GM18502 (cell line): ENCODE data around the gene RPGRIP1L.

ENCODE experiments used
- ATAC-seq: cut with Tn5 transposase; IDR thresholded peaks from one replicate; pipeline ENCODE4 v1.9.1; 2021; ENCODE audit warnings: mild to moderate bottlenecking; ENCODE audit not compliant: unreplicated experiment, poor library complexity

The RPGRIP1L gene

DNA sequence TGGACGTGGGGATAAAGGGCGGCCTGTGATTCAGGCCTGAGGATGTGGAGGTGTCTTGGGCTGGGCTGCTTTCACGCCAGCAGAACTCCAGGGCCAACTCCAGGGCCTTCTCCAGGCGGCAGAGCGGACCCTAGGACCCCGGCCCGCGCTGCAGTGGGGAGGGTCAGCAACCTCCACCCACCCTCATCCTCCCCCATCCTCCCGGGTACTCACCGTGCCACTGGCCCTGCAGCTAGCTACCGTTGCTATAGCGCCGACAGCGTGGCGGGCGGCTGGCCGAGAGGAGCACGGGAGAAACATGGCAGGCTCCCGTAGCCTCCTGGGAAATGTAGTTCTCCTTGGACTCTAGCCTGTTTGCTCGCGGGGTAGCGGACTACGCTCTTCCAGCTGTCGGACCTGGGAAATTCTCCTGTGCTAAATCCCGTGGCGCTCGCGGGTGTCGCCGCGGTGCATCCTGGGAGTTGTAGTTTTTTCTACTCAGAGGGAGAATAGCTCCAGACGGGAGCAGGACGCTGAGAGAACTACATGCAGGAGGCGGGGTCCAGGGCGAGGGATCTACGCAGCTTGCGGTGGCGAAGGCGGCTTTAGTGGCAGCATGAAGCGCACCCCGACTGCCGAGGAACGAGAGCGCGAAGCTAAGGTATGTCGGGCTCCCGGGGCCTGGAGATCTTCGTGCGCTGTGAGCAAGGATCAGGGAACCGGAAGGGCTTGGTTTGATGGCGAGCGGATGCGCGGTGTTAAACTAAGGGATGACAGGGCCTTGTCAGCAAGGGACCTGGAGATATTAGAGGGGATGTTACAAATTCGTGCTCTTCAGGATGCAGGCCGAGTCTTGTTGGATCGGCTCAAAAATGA is at the start of gene RPGRIP1L, which contains the start of gene FTO:
Gene RPGRIP1L (minus strand): TSS at position 270 of the 855 bp plus-strand sequence. CDS start 3,136 bp downstream, outside the sequence.
Gene FTO (plus strand): TSS at position 567 of the 855 bp plus-strand sequence.
- ATAC-seq: peak; percentile 98

DNA sequence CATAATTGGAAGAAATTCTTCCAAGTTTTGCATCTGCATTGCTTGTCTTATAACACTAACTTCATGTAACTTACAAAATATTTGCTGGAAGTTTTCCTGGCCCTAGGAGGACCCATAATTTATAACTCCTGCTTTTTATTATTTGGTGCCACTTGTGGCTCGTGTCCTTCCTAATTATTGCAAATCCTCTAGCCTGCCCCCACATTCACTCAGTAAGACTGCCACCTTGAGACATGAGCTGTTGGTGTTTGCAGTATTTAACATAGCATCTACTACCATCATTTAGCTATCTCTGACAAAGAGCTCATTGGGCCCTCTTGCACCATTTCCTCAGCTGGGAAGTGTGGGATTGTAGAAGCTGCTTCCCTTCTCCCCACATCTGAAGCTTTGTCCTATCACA is 49.8 kb upstream of the RPGRIP1L start:
- no peak for ATAC-seq

DNA sequence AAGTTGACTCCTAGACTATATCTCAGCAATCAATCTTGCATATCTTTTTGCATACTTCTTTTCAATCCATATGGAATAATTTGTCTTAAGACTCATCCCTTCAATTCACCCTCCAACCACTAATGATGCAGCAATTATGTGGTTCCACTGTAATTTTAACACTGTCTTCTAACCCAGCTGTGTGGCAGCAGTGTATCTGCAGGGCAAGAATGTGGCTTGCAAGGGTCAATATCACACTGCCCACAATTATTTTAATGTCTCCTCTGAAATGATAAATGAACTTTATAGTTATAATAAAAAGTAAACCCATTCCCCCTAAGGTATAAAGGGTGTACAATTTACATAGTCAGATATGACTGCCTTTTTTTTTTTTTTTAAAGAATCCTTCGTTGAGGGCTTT is 48.9 kb upstream of the RPGRIP1L start:
- no peak for ATAC-seq

DNA sequence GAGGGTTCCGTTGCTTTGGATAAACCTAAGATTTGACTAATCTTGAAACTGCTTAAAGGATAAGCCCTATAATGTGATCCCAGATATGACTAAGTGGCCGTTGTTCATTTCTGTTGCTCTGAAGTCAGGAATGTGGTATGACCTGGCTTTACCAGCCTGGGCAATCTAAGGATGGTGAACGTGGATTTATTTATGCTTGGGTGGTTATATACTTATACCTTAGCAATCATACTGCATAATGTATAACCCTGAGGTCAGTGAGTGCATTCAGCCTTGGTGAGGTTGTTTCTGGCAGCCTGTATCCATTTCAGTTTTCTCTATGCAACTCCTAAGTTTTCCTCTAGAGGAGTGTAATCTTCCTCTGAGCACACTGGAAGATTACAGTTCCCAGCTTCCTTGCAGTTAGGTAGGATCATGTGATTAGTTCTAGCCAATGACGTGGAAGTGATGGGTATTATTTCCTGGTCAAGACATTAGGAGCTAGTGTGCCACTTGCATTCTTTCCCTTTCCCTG is 42.2 kb upstream of the RPGRIP1L start:
- no peak for ATAC-seq

DNA sequence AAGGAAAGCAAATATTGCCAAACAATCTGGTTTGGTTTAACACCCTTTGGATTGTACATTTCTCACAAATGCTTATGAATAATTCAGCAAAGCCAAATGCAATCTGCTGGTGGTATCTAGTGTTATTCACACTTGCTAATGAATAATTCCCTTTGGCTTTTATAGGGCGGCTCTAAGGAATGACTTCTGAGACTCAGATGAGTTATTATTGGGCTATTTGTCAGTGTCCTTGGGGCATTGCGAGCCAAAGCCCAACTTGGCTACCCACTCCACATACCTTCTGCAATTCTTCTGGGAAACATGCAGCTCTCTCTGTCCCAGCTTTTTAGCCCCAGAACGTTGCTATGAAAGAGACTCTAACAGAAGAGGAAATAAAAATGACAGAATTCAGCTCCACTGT is 41.4 kb upstream of the RPGRIP1L start:
- no peak for ATAC-seq

DNA sequence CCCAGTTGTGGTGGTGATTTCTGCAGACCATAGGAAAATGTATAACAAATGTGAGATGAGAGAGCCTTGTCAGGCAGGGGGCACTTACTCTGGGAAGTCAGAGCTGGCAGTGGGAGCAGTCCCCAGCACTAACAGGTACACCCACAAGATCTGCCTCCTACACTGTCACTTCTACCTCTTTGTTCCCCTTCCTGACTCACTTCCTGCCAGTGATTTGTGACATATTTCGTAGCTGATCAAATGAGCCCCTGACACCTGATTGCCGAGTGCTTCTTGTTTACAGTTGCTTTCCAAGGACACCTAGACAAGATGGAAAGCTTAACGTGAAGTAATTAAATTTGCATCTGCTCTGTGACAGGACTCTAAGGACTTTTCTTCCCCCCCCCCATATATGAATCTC is 40.8 kb upstream of the RPGRIP1L start:
- no peak for ATAC-seq

DNA sequence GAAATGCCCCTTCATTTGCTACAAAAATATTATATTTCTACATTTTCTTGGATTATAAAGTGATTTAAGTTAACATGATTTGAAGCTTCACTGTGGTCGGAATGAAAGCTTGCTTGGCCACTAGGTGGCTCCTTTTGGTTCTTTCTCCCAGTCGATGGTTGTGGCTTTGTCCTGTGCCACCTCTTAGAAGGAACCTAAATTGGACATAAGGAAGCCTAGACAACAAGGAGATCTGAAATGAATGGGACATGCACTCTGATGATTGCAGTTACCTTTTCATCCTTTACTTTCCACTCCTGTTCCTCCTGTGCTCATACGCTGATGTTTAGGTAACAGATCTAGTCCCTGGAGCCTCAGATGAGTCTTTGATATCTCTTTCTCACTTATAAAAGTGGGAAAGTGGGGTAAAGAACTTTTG is 39.5 kb upstream of the RPGRIP1L start:
- ATAC-seq: peak; percentile 66

DNA sequence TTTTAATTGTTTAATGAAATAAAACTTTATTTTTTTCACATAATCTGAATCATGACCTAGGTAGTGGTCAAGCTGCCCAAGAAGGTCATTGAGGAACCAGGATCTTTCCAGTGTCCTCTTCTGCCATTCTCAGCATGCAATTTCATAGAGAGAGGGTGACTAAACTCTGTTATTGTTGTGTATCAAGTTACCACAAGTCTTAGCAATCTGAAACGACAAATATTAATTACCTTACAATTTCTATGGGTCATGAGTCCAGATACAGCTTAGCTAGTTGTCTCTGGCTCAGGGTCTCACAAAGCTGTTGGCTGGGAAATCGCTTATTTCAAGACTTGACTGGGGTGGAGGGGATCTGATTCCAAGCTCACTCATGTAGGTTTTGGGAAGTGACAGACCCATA is 37.9 kb upstream of the RPGRIP1L start:
- no peak for ATAC-seq

DNA sequence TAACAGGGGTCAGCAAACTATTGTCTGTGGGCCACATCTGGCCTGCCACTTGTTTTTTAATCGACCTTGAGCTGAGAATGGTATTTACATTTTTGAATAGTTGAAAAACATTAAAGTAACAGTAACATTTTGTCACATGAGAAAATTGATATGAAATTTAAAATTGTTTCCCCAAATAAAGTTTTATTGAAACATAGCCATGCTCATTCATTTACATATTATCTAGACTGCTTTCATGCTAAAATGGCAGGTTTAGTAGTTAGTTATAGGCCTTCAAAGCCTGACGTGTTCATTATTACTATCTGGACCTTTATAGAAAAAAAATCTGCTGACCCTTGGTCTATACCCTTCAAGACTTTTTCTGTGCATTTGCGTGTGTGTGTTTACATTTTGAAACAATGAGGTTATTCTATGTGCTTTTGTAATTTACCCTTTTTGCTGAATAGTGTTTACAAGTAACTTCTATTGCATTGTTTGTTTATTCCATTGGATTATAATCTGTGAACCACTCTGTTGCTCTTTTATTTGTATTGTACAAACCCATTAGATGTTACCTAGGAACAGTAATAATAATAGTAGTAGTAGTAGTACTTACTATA is 37.4 kb upstream of the RPGRIP1L start:
- no peak for ATAC-seq

DNA sequence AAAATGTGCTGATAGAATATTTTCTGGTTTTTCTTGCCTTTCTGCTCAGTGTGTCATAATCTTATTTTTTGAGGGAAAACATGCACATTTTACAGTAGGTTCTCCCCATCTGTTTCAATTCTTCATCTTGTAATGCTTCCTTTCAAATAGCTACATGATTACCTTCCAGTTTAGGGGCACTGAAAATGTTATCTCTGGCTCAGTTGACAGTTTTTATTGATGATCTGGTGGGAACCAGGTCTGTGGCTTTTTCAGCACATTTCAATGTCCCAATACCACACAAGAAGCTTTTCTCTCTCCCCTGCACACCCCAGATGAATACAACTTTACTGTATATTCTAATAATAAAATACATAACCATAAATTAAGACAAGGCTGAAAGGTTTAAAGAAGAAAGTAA is 36.8 kb upstream of the RPGRIP1L start:
- no peak for ATAC-seq

DNA sequence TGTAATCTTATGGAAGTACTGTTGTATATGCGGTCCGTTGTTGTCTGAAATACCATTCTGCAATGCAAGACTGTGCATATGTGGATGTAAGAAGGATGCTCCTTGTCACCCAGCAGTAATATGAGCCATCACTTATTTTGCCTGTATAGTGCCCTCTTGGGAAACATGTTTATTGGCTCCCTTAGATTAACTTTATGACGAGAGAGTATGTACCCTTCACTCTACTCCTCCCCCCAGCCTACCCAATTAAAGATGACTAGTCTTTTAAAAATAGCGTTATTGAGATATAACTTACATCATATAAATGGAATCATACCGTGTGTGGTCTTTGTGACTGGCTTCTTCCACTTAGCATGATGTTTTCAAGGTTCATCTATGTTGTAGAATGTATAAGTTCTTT is 33.9 kb upstream of the RPGRIP1L start:
- no peak for ATAC-seq

DNA sequence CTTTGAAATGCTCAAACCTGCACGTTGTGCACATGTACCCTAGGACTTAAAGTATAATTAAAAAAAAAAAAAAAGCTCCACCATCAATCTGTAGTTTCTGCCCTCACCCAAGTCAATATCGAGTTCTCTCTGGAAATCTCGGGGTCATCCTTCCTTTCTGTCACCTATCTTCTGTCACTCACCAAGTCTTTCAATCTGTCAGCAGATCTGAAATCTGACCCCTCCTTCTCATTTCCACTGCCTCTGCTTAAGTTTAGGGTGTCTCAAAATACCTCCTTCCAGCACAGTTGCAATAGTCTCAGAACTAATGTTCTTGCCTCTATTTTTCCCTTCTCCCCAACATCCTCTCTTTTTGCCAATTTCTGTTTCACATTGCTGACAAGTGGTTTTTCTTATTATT is 32.6 kb upstream of the RPGRIP1L start:
- no peak for ATAC-seq

DNA sequence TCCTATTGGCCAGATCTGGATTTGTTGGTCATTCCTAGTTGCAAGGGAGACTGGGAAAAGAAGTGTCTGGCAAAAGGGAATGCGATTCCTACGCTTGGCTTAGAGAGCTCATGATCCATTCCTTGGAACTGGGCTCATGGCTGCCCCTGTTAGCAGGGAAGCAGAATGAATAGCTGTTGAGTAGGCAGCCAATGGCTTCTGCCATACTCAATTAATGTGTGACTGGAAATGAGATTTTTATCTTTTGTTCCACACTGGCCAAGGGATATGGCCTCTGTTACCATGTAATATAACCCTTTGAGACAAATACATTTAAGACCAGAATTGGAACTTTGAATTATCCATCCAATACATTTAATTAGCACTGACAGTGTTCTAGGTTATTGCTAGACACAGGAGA is 31.2 kb upstream of the RPGRIP1L start:
- no peak for ATAC-seq

DNA sequence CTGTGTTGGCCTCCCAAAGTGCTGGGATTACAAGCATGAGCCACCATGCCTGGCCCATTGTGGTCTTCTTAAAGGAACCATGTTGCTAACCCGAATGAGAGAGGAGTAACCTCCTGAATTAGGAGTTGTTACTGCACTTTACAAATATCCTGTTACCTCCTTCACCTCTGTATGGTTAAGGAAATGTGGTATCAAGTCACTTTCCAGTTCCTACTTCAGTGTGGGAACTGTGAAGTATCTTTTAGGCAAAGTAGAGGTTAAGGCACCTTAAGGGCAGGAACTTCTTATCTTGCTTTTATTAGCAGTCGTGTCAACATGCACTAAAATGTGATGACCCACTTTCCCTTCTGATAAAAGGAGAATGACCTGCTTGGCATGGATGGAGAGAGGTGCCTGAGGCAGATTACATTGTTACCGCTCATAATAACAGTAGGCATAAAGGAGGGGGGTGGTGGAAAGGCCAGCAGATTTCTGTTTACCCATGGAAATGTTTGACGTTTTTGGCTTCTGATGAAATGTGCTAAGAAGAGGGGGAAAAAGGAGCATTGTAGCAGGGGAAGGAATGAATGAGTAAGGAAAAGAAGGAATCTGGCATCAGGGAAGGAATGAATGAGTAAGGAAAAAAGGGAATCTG is 28.8 kb upstream of the RPGRIP1L start:
- ATAC-seq: no peak

DNA sequence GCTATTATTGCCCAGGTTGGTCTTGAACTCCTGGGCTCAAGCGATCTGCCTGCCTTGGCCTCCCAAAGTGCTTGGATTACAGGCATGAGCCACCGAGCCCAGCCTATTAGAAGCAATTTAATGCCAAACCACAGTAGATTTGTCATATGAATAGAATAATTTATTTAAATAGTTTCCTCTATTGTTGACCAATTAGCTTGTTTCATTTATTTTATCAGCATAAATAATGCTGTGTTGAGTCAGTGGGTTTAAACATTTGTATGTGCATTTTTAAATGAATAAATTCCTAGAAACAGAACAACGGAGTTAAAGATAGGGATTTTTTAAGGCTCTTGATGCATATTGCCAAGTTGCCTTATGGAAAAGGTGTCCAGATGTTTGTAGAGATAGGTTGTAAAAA is 27.0 kb upstream of the RPGRIP1L start:
- no peak for ATAC-seq

DNA sequence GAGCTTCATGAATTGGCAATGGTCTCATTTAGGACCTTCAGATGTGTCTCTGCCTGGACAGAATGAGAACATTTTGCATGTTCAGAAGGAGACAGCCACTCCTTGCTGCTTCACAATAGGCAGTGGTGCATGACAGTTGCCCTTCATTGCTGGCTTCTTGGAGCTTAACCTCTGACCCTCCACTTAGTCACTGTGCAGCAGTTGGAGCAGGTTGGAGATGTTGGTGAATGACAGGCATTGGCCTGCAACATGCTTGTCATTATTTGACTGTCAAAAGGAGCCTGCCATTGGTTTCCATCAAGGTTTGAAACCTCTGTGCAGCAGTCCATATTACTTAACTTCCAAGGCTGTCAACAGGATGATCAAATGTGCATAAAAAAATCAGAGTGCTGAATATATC is 23.0 kb upstream of the RPGRIP1L start:
- no peak for ATAC-seq

DNA sequence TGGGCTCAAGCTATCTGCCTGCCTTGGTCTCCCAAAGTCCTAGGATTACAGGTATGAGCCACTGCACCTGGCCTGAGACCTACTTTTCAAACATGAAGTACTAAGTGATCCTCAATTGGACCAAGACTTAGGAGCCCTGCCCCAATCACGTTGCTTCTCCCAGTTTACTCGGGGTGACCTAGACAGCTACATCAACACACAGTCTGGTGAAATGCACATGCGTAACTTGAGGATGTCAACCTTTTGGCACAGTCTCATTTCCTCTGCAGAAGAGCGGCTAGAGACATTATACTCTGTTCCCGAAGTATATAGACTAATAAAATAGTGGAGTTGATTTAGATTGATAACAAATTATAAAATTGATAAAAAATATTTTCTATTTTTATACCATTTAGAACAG is 17.4 kb upstream of the RPGRIP1L start:
- no peak for ATAC-seq

DNA sequence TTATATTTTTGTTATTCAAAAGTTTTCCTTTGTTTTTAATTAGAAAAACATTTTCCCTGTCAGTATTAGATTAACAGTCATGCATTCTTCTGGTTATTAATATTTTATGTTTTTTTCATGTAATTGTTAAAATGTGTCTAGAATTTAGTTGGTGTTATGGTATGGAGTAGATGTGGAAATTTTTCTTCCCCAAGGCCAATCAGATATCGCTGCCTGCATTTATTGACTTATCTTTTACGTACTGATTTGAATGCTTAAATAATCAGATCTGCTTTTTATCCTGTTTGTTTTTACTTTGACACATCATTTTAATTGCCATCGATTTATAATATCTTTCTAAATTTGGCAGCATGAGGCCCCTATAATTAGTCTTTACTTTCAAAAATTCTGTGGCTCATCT is 13.9 kb upstream of the RPGRIP1L start:
- no peak for ATAC-seq

DNA sequence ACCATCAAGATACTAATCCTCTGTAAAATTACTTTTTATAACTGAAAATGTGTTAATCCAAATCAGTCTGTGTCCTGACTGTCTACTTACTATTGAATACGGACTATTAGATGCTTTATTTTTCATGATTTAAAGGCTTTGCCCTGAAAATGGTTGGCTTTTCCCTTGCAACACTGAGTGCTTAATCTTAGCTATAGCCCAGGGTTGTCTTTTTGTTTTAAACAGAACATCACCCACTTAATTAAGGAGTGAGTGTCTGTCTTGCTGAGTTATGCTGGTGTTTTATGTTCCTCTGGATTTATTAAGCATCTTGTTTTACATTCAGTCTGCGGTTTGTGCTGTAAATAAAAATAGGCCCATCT is 11.3 kb upstream of the RPGRIP1L start:
- ATAC-seq: no peak

DNA sequence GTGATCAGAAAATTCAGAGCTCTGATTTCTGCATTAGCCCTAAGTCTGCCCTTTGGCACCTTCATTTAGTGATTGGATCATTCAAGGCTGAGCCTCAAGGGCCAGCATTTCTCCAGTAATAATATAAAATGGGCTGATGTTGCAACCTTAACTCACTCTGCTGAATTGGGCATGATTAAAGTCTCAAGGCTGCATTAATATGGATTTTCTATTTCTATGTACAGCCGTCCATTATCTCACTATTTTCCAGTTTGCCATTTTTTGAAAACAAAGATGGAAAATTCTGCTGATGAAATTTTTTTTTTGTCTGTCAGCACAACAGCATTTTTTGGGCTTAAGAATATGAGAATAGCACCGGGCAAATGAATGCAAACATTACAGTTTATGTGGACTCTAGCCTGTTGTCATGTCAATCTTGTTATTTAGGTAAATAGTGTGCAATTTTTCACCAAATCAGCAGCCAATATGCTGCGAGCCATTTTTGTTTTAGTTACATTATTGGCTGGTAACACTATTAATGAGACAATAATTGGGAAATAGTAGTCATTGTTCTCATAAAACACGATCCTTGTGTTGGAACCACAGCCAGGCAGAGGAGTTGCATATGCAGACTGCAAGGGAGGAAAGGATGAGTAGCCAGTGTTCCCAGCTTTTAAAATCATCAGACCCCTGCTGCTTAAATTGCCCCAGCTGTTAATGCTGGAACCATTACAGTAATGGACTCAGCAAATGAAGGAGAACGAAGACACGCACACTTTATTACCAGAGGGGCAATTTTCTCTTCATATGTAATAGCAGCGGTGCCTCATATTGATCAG is 10.8 kb upstream of the RPGRIP1L start:
- no peak for ATAC-seq
